A673 (cell line): ENCODE data around the gene ANKMY1. TPM values are rescaled to one million over a fixed set of nuclear protein-coding genes. Genes with fewer than 3 reads are reported as not detected.

Source experiments
- BruUV-seq: library from RNA; stranded (reverse); fragments of 400-500 nt; replicated peaks from 2 replicates; lab custom pipeline; 2021; lab: Mats Ljungman, UMichigan
- CTCF ChIA-PET: fragments of 300-600 bp; sonication (Branson Sonifier 250); formaldehyde crosslinking; loops from one replicate; lab custom pipeline; 2022; ENCODE audit warnings: antibody characterized with exemption; lab: Charles Lee
- POLR2A ChIA-PET: fragments of 300-600 bp; sonication (Branson Sonifier 250); formaldehyde crosslinking; loops from one replicate; lab custom pipeline; 2022; ENCODE audit warnings: antibody characterized with exemption; ENCODE audit not compliant: low non-redundant PET; lab: Charles Lee
- DNase-seq: peaks from one replicate; pipeline ENCODE4 v3.0.0-alpha.2; 2015; ENCODE audit warnings: low spot score
- H3K27ac ChIP-seq: fragments of 200-600 bp; sonication (generic); 2 replicates; pipeline ENCODE4 v1.5.1; 2016; ENCODE audit warnings: mixed run types, low read depth, mild to moderate bottlenecking, mixed read lengths, antibody characterized with exemption, low read length; ENCODE audit not compliant: poor library complexity, severe bottlenecking
- H3K27me3 ChIP-seq: fragments of 200-600 bp; sonication (generic); replicated peaks from 2 replicates; pipeline ENCODE4 v1.6.1; 2017; ENCODE audit warnings: mixed run types, low read depth, mild to moderate bottlenecking, mixed read lengths, antibody characterized with exemption, low read length; ENCODE audit not compliant: insufficient read depth, poor library complexity
- H3K36me3 ChIP-seq: fragments of 200-600 bp; sonication (generic); 2 replicates; pipeline ENCODE4 v1.6.1; 2016; ENCODE audit warnings: mixed run types, mild to moderate bottlenecking, mixed read lengths, antibody characterized with exemption, low read length; ENCODE audit not compliant: insufficient read depth, poor library complexity, severe bottlenecking
- H3K4me1 ChIP-seq: fragments of 200-600 bp; sonication (generic); 2 replicates; pipeline ENCODE4 v1.6.1; 2017; ENCODE audit warnings: mixed run types, mild to moderate bottlenecking, mixed read lengths, antibody characterized with exemption, low read length; ENCODE audit not compliant: insufficient read depth, poor library complexity, severe bottlenecking
- H3K4me3 ChIP-seq: fragments of 200-600 bp; sonication (generic); 2 replicates; pipeline ENCODE4 v1.5.1; 2016; ENCODE audit warnings: low read depth, mixed run types, mild to moderate bottlenecking, mixed read lengths, low read length; ENCODE audit not compliant: poor library complexity, severe bottlenecking
- H3K9me3 ChIP-seq: fragments of 200-600 bp; sonication (generic); 2 replicates; pipeline ENCODE4 v1.6.1; 2016; ENCODE audit warnings: mixed run types, low read depth, mild to moderate bottlenecking, mixed read lengths, antibody characterized with exemption, low read length; ENCODE audit not compliant: poor library complexity, severe bottlenecking
- CTCF ChIP-seq: fragments of 300-800, 200-600 bp; sonication (generic); conservative IDR thresholded peaks from 2 replicates; pipeline ENCODE4 v1.5.1; 2017; ENCODE audit warnings: low read depth, mild to moderate bottlenecking, antibody characterized with exemption, low read length, moderate library complexity, mixed read lengths
- EZH2 ChIP-seq: fragments of 200-600 bp; sonication (generic); IDR thresholded peaks from 2 replicates; pipeline ENCODE4 v1.6.1; 2017; ENCODE audit warnings: borderline replicate concordance, low read depth, mild to moderate bottlenecking, mixed read lengths, antibody characterized with exemption, low read length; ENCODE audit not compliant: poor library complexity, severe bottlenecking
- intact Hi-C: fragments of 100-400 bp; cut with micrococcal nuclease; formaldehyde crosslinking; loops from one replicate; pipeline ENCODE4 v1.10.0; 2022; ENCODE audit not compliant: unreplicated experiment
- total RNA-seq: library from RNA; stranded (reverse); gene quantifications from 2 replicates; pipeline ENCODE4 v1.2.3, GENCODE V29; 2021

The ANKMY1 gene
- total RNA-seq, 1 experiment from 2014 or later: 21.8 TPM

GRCh38 chr2:240589375-240589774 lies 31.6 kb upstream of the ANKMY1 start:
- peak; percentile 52 for DNase-seq
- no peak overlapping the region for H3K27ac ChIP-seq
- BruUV-seq: no TSS peak
- H3K4me3 ChIP-seq: no peak overlapping the region
- no peaks in the 10 kb centered on the region for H3K27me3 ChIP-seq
- peaks cover 29% of the 10 kb centered on the region for H3K4me1 ChIP-seq
- TF ChIP-seq CTCF (no peak), EZH2 (no peak)
- peaks cover 7% of the 10 kb centered on the region for H3K36me3 ChIP-seq
- ChIA-PET POLR2A (no interaction called here), CTCF (no interaction called here)
- intact Hi-C loops: no loop called here
- H3K9me3 ChIP-seq: no peaks in the 10 kb centered on the region

DNA sequence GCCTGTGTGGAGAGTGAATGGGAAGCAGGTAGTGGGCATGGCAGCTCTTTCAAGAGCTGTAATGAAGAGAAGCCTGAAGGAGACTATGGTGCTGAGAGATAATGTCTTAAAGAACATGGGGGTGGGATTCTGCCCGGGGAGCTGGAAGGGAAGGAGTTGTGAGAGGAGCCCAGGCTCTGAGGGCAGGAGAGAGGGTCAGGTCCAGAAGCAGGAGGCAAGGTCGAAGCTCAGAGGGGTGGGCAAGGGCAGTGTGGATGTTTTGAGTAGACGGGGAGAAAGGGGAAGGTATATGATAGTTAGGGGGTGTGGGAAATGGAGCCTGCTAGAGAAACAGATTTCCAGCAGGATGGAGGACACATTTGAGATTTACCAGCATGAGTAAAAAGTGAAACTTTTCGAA lies 30.9 kb upstream of the ANKMY1 start:
- DNase-seq: no peak
- POLR2A ChIA-PET: no interaction called here
- CTCF ChIA-PET: no interaction called here
- Histone ChIP-seq H3K4me3 (no peak overlapping the region), H3K4me1 (peaks cover 29% of the 10 kb centered on the region), H3K36me3 (peaks cover 7% of the 10 kb centered on the region), H3K9me3 (no peaks in the 10 kb centered on the region), H3K27ac (no peak overlapping the region), H3K27me3 (no peaks in the 10 kb centered on the region)
- no peak for TF ChIP-seq EZH2
- TF ChIP-seq CTCF: no peak
- intact Hi-C loops: no loop called here
- BruUV-seq: no TSS peak

- Histone ChIP-seq H3K4me1 (peaks cover 29% of the 10 kb centered on the region), H3K4me3 (peak overlapping the region; percentile 96), H3K36me3 (peaks cover 7% of the 10 kb centered on the region), H3K27ac (peak overlapping the region; percentile 97), H3K27me3 (no peaks in the 10 kb centered on the region), H3K9me3 (no peaks in the 10 kb centered on the region)
- ChIA-PET CTCF (no interaction called here), POLR2A (no interaction called here)
- TF ChIP-seq EZH2 (no peak), CTCF (no peak)
- intact Hi-C loops: no loop called here
- BruUV-seq: TSS peak; percentile 55
- no peak for DNase-seq
Observed at GRCh38 chr2:240588006-240588655, 30.3 kb upstream of the ANKMY1 start.
